Fibroblast of villous mesenchyme (primary cell): ENCODE data around the gene DUSP1. TPM values are rescaled to one million over a fixed set of nuclear protein-coding genes. Genes with fewer than 3 reads are reported as not detected.

Experiments used
- DNase-seq: peaks from one replicate; pipeline ENCODE4 v3.0.0-alpha.2; 2010; ENCODE audit warnings: low read depth
- H3K4me3 ChIP-seq: 2 replicates; pipeline ENCODE4 v1.5.1; 2011; ENCODE audit warnings: low read depth, mild to moderate bottlenecking, low read length
- total RNA-seq: library from RNA; depleted of rRNA; stranded (reverse); fragments of >200 nt; gene quantifications from 2 replicates; pipeline ENCODE4 v1.2.3, GENCODE V29; 2012
- TF ChIP-seq, protein P1 (sequence below): IDR thresholded peaks from 2 replicates; pipeline ENCODE4 v1.5.1; 2012; ENCODE audit warnings: low read depth, mild to moderate bottlenecking, low read length; ENCODE audit not compliant: insufficient read depth

The DUSP1 gene
- total RNA-seq, 1 donor, result 246 TPM

DNA sequence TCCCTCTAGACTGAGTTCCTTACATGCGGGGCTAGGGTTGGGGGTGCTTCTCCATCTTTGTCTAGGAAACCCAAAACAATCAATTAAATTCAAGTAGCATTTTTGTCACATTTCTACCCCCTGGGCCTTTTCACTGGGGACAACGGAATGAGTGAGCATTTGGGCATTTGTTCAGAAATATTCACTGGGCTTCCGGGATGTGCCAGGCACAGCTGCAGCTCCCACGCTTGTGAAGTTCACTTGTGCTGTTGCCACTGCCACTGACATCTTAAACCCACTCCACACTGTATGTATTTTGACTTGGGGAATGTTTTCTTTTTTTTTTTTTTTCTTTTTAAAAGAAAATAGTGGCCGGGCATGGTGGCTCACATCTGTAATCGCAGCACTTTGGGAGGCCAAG is 31.6 kb downstream of the DUSP1 start:
- no peak for DNase-seq
- TF ChIP-seq, protein P1, sequence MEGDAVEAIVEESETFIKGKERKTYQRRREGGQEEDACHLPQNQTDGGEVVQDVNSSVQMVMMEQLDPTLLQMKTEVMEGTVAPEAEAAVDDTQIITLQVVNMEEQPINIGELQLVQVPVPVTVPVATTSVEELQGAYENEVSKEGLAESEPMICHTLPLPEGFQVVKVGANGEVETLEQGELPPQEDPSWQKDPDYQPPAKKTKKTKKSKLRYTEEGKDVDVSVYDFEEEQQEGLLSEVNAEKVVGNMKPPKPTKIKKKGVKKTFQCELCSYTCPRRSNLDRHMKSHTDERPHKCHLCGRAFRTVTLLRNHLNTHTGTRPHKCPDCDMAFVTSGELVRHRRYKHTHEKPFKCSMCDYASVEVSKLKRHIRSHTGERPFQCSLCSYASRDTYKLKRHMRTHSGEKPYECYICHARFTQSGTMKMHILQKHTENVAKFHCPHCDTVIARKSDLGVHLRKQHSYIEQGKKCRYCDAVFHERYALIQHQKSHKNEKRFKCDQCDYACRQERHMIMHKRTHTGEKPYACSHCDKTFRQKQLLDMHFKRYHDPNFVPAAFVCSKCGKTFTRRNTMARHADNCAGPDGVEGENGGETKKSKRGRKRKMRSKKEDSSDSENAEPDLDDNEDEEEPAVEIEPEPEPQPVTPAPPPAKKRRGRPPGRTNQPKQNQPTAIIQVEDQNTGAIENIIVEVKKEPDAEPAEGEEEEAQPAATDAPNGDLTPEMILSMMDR, result no peak
- no peak overlapping the region for H3K4me3 ChIP-seq

DNA sequence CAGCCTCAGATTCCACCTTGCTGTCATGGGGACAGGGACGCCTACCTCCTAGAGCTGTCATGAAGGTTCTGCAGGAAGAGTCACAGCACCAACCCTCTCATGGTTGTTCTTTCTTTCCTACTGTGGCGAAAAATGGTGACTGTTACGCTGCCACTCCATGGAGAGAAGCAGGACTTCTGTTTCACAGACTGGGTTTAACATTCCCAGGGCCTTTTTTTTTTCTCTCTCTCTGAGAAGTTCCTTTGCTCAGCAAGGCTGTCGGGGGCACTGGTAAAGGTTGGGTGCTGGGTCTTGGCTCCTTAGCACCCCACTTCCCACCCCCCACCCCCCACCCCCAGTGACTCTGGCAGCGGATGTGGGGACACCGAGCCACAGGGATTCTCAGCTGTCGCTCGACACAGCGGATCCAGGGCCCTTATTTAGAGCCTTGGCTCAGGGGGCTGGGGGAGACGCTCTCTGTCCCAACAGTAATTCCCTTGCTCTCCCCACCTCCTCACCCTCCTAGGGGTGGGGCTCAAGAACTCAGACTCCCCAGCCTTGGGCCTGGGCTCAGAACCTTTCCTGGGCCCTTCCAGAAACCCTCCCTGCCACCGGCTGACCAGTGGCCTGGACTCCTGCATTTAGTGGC is 34.4 kb downstream of the DUSP1 start:
- H3K4me3 ChIP-seq, result no peak overlapping the region
- DNase-seq, result no peak
- TF ChIP-seq, protein P1, result peak; percentile 6

DNA sequence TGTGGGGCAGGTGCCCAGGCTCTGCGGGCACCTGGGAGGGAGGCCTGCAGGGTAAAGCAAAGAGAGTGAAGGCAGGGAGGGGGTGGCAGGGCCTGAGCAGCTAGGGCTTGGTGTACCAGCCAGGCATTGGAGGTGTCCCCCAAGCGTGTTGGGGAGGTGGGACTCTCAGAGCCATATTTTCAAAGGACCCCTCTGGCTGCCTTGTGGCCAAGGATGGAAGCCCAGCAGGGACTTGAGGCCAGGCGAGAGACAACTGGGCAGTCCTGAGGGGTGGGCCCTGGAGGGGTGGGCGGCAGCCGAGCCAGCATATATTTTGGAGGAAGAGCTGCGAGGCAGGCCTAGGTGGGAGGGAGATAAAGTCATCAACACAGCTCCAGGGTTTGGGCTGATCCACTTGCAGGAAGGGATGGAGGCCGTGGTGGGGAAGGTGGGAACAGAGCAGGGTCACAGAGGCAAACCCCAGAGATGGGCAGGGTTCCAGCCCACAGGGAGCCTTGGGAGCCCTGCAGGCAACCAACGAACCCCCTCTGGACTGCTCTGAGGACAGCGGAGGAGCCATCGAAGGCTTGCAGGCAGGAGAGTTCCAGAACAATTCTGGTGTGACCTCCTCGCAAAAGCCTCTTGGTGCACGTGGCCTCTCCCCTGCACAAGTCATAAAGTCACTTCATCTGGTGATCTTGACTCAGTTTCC is 35.7 kb downstream of the DUSP1 start:
- TF ChIP-seq, protein P1, result no peak
- no peak overlapping the region for H3K4me3 ChIP-seq
- no peak for DNase-seq

DNA sequence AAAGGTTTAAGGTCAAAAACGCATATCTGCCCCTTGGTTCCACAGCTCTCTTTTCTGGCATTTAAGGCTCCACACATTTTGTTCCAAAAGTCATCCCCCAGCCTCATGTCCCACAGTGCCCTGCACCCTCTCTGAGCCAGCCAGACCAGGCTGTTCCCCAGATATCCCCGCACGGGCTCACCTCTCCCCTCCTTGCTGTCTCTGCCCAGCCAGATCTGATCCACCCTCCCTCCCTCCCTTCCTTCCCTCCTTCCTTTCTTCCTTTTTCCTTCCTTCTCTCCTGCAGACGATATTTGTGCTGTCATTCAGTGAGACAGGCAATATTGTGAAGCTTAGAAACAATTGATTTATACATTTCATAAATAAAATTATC is 37.0 kb downstream of the DUSP1 start:
- no peak for DNase-seq
- TF ChIP-seq, protein P1, result no peak
- H3K4me3 ChIP-seq, result no peak overlapping the region

DNA sequence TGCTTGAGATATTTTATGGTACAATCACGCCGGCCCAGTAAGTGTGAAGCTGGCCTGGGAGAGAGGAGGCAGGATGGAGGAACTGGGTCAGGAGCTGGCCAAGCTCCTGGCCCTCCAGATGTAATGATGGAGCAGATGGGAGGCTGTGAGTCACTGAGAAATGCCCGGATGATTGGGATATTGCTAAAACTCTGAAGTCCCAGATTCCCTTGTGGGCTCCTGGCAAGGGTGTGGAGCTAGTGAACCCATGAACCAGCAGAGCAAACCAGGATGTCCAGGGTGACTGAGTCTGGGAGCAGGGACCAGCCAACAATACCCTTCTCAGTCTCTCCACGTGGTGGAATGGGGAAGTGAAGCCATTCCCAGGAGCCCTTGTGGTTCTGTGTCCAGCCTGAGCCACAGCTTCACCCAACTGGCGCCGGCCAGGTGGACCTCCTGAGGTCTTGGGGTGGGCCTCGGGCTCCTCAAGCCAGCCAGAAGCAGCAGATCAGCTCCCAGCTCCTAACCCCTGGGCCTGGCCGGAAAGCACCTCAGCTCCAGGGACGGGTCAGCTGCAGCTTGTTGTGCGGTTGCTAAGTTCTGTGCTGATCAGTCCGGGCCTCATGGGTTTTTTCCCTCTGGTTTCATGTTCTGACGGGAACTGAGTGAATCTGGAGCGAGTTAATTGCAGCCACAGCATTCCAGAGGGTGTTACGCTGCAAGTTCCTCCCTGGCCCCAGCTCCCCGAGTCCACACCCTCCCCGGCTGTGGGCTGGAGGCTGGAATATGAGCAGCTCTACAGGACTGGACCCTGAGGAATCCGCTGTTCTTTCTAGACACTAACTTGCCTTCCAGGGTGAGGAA is 37.6 kb downstream of the DUSP1 start:
- H3K4me3 ChIP-seq, result no peak overlapping the region
- DNase-seq, result peak; percentile 99
- TF ChIP-seq, protein P1, result no peak

DNA sequence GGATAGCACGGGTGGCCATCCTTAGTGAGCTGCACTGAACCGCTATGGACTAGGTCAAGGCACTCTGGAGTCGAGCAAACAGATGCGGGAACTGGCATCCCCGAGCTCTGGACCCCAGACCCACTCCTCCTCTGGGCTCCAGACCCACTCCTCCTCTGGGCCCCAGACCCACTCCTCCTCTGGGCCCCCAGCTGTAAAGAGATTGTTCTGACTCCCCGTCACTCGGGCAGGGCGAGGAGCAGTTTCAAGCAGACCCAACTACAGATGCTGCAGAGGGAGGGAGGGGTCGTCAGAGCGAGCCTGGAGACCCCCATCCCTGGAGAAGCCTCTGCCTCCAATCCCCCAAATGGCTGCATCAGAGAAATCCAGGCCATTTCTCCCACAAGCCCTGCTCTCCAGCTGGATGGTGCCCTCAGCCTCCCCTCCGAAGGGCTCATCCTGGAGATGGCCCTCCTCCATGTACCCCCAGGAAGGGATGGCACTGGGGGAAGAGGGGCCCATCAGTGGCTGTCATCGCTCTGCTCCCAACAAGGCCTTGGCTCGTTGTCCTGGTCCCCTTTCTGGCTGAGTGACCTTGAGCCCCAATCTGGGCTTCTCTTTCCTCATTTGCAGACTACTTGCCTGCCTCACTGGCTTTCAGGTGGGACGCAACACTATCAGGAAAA is 38.7 kb downstream of the DUSP1 start:
- TF ChIP-seq, protein P1, result no peak
- DNase-seq, result no peak
- no peak overlapping the region for H3K4me3 ChIP-seq
